Transverse colon (tissue), 4 donors: ENCODE measurements around the gene DDI1. TPM values are rescaled to one million over a fixed set of nuclear protein-coding genes. Genes with fewer than 3 reads are reported as not detected.

ENCODE experiments used
- DNase-seq: peaks from one replicate; pipeline ENCODE4 v3.0.0-alpha.2; 2019
- H3K27ac ChIP-seq, 4 donors: fragments of 200-600 bp; sonication (generic); 2 replicates each; pipeline ENCODE4 v1.5.1; 2016 to 2018; ENCODE audit warnings: inconsistent platforms in 4 of 4
- H3K27me3 ChIP-seq: fragments of 200-600 bp; sonication (generic); 2 replicates; pipeline ENCODE4 v1.5.1; 2017; ENCODE audit warnings: inconsistent platforms
- H3K36me3 ChIP-seq, 4 donors: fragments of 200-600 bp; sonication (generic); 2 replicates each; pipeline ENCODE4 v1.5.1; 2017 to 2019; ENCODE audit warnings: inconsistent platforms in 4 of 4
- H3K4me1 ChIP-seq, 4 donors: fragments of 200-600 bp; sonication (generic); 2 replicates each; pipeline ENCODE4 v1.5.1; 2017 to 2020; ENCODE audit warnings: inconsistent platforms in 4 of 4
- H3K4me3 ChIP-seq, 4 donors: fragments of 200-600 bp; sonication (generic); 1 replicate in 1 of 4; 2 replicates in 3 of 4; pipeline versions ENCODE4 v1.5.1 to v1.6.1; 2017 to 2019; ENCODE audit warnings: inconsistent platforms in 4 of 4
- H3K9me3 ChIP-seq, 2 donors: fragments of 200-600 bp; sonication (generic); 2 replicates each; pipeline ENCODE4 v1.5.1; 2017 to 2019; ENCODE audit warnings: inconsistent platforms in 2 of 2
- EP300 ChIP-seq: sonication (generic); formaldehyde crosslinking; IDR thresholded peaks from one replicate; pipeline ENCODE4 v1.6.1; 2017; ENCODE audit warnings: antibody characterized with exemption, low read depth
- POLR2A ChIP-seq: fragments of 450-650 bp; IDR thresholded peaks from one replicate; pipeline ENCODE4 v1.6.1; 2016; ENCODE audit warnings: antibody characterized with exemption, mild to moderate bottlenecking, moderate library complexity
- POLR2AphosphoS5 ChIP-seq, 3 donors: sonication (generic); formaldehyde crosslinking; IDR thresholded peaks; one replicate each; pipeline ENCODE4 v1.6.1; 2016; ENCODE audit warnings: antibody characterized with exemption in 3 of 3
- WGBS, 2 donors: methylation state at CpG; one replicate each; pipeline ENCODE4 v1.1.5; 2018; ENCODE audit warnings: low coverage in 1 of 2; 5-methylcytosine and 5-hydroxymethylcytosine counted together
- in situ Hi-C, 4 donors: fragments of 200-750 bp; cut with MboI; loops; one replicate each; pipeline versions ENCODE4 v1.15.0 to v1.15.1; 2017; ENCODE audit warnings: low sequenced_read_pairs in 3 of 4, low pct_ligation_motif_present in 1 of 4, low pct_unique_long_range_greater_than_20kb in 1 of 4
- intact Hi-C: fragments of 100-400 bp; cut with DNase I; formaldehyde crosslinking; loops from one replicate; pipeline ENCODE4 v1.15.1; 2023; ENCODE audit warnings: low total_unique reads
- total RNA-seq, 4 donors: library from RNA; depleted of rRNA; stranded (reverse); fragments of >200 nt; gene quantifications; one replicate each; pipeline ENCODE4 v1.1.0, GENCODE V29; 2016
- TF ChIP-seq, protein P1 (sequence below), 5 experiments: fragments of 200-600 bp in 3 of 5; fragments of 450-650 bp in 2 of 5; sonication (generic) in 3 of 5; IDR thresholded peaks; 1 replicate in 2 of 5; 2 replicates in 3 of 5; pipeline ENCODE4 v1.5.1; 2016 to 2017; ENCODE audit warnings: antibody characterized with exemption in 5 of 5, inconsistent platforms in 3 of 5, mild to moderate bottlenecking in 2 of 5, moderate library complexity in 1 of 5

The DDI1 gene
- total RNA-seq, 4 donors from 2014 or later = not detected

DNA sequence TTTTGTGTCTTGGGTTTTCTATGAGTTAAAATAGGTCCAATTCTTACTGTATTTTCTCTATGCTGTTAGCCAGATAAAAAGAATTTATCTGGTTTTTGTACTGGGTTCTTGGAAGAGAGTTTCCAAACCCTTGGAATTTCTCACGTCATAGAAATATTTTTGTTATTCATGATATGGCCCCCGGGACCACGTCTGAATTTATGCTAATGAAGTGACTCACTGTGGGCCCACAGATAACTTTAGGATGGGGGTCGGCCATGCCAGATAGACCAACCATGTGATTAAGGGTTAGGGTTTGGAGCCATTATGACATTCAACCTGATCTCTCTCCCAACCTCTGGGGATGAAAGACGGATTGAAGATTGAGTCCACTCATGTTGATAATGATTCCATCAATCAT, 35.6 kb upstream of the DDI1 start:
- in situ Hi-C loops (no loop called here), intact Hi-C loops (no loop called here)
- 71 to 100% methylated on average over 1 to 5 of the region's 5 CpGs for WGBS, 2 donors
- no peaks in the 10 kb centered on the region for H3K36me3 ChIP-seq
- H3K4me3 ChIP-seq = no peak overlapping the region
- no peaks in the 10 kb centered on the region for H3K27me3 ChIP-seq
- TF ChIP-seq POLR2AphosphoS5 (IDR thresholded peaks at IDR 0.05) (no peak), POLR2A (no peak), EP300 (no peak)
- TF ChIP-seq, protein P1, sequence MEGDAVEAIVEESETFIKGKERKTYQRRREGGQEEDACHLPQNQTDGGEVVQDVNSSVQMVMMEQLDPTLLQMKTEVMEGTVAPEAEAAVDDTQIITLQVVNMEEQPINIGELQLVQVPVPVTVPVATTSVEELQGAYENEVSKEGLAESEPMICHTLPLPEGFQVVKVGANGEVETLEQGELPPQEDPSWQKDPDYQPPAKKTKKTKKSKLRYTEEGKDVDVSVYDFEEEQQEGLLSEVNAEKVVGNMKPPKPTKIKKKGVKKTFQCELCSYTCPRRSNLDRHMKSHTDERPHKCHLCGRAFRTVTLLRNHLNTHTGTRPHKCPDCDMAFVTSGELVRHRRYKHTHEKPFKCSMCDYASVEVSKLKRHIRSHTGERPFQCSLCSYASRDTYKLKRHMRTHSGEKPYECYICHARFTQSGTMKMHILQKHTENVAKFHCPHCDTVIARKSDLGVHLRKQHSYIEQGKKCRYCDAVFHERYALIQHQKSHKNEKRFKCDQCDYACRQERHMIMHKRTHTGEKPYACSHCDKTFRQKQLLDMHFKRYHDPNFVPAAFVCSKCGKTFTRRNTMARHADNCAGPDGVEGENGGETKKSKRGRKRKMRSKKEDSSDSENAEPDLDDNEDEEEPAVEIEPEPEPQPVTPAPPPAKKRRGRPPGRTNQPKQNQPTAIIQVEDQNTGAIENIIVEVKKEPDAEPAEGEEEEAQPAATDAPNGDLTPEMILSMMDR (IDR thresholded peaks at IDR 0.05) = no peak
- peaks cover 0 to 7% (median 0%) of the 10 kb centered on the region in 4 donors for H3K4me1 ChIP-seq
- H3K9me3 ChIP-seq = no peaks in the 10 kb centered on the region
- no peak overlapping the region for H3K27ac ChIP-seq
- DNase-seq = no peak

DNA sequence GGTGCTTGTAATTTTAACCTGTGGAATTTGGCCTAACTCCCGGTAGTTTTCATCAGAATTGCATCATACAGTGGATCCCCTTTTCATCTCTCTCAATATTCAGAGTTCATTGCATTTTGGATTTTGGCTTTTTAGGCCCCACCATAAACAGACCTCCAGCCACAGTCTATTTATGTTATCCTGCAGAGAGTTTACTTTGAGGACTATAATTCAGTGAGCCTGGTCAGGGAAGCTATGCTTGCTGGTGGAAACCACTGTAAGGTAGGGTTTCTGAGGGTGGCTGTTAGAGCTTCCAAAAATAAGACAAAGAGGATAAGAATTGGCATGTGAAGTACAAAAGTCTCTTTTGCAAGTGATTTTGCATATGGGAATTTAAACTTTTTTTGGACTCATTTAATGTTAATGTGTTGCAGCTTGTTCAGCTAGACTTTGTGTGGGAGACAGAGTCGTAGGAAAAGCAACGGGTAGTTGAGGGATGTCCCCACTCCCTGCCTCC, 34.8 kb upstream of the DDI1 start:
- WGBS, 2 donors = 82 to 85% methylated on average over 3 of the region's 3 CpGs
- peaks cover 0 to 7% (median 0%) of the 10 kb centered on the region in 4 donors for H3K4me1 ChIP-seq
- no peaks in the 10 kb centered on the region for H3K27me3 ChIP-seq
- TF ChIP-seq POLR2AphosphoS5 (IDR thresholded peaks at IDR 0.05) = no peak
- no peak for TF ChIP-seq EP300
- no peak for TF ChIP-seq POLR2A
- TF ChIP-seq, protein P1 (IDR thresholded peaks at IDR 0.05) = no peak
- intact Hi-C loops = no loop called here
- no peak for DNase-seq
- H3K36me3 ChIP-seq = no peaks in the 10 kb centered on the region
- in situ Hi-C loops = no loop called here
- H3K4me3 ChIP-seq = no peak overlapping the region
- no peaks in the 10 kb centered on the region for H3K9me3 ChIP-seq
- no peak overlapping the region for H3K27ac ChIP-seq

DNA sequence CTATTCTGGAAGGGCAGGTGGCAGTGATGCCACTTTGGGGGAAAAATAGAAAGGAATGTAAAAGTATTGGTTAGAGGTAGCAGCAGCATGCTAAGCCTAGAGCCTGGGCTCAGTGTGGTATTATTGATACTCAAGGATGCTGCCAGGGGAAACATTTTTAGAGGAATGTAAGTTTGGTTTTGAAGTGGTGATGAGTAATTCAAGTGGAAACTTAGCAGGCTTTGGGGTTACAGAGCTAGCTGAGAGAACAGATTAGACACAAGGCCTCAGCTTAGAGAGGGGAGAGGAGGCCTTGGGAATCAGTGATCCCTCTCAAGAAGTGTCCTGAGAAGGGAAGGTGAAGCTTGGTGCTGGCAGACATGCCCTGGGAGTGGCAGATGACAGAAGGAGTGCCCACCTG, 32.9 kb upstream of the DDI1 start:
- in situ Hi-C loops (no loop called here), intact Hi-C loops (no loop called here)
- no peak for TF ChIP-seq POLR2AphosphoS5 (IDR thresholded peaks at IDR 0.05)
- Histone ChIP-seq H3K36me3 (no peaks in the 10 kb centered on the region), H3K27me3 (no peaks in the 10 kb centered on the region), H3K4me3 (no peak overlapping the region), H3K4me1 (peaks cover 0 to 7% (median 0%) of the 10 kb centered on the region in 4 donors), H3K9me3 (no peaks in the 10 kb centered on the region), H3K27ac (no peak overlapping the region)
- no peak for DNase-seq

DNA sequence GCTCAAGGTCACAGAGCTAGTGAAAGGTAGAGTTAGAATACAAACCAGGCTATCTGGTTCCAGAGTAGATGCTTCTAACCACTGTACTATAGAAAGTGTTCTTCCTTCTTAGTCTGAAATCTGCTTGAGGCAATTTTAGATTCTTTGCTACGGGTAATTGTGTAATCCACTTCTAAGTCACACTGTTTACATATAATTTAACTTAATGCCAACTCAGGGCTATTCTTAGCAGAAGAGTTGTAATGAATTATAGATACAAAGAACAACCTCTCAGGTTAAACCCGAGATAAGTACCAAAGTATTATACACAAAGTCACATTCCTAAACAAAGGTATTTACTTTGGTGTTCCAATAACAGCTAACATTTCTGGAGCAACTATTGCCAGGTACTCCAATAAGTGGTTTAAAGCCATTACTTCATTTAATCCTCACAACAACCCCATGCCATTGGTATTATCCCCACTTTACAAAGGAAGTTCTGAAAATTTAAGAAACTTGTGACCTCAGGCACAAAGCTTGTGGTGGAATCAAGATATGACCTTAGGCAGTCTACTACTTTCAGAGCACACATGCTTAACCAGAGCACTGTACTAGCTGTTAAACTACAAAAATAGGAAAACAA, 31.1 kb upstream of the DDI1 start:
- no peaks in the 10 kb centered on the region for H3K27me3 ChIP-seq
- no peaks in the 10 kb centered on the region for H3K36me3 ChIP-seq
- no peak for TF ChIP-seq POLR2A
- no peak for TF ChIP-seq EP300
- TF ChIP-seq, protein P1 (IDR thresholded peaks at IDR 0.05) = no peak
- TF ChIP-seq POLR2AphosphoS5 (IDR thresholded peaks at IDR 0.05) = no peak
- no peaks in the 10 kb centered on the region for H3K9me3 ChIP-seq
- intact Hi-C loops (no loop called here), in situ Hi-C loops (no loop called here)
- H3K4me1 ChIP-seq = peaks cover 0 to 7% (median 0%) of the 10 kb centered on the region in 4 donors
- H3K27ac ChIP-seq = no peak overlapping the region
- no peak for DNase-seq
- H3K4me3 ChIP-seq = no peak overlapping the region
- 28 to 30% methylated on average over 2 of the region's 2 CpGs for WGBS, 2 donors

DNA sequence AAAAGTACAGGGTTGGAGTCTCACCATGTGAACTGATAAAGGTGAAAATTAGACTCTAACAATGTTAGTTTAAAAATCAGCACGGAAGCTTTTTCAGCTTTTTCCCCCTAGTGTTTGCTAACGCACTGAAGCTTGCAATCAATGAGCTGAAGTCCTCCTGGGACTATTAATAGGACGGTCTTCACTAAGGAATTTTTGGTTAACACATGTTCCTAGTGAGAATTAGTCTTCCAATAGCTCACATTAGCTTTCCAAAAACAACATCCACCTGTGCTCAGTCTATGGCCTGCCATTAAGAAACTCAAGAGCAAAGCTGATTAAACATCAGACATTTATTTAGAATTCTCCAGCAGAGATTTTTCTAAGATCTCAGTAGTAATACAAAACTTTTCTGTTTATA, 26.7 kb upstream of the DDI1 start:
- Histone ChIP-seq H3K27me3 (no peaks in the 10 kb centered on the region), H3K27ac (no peak overlapping the region), H3K4me3 (no peak overlapping the region), H3K4me1 (peaks cover 0 to 7% (median 0%) of the 10 kb centered on the region in 4 donors), H3K36me3 (no peaks in the 10 kb centered on the region), H3K9me3 (no peaks in the 10 kb centered on the region)
- no peak for TF ChIP-seq POLR2AphosphoS5 (IDR thresholded peaks at IDR 0.05)
- TF ChIP-seq POLR2A = no peak
- TF ChIP-seq, protein P1 (IDR thresholded peaks at IDR 0.05) = no peak
- TF ChIP-seq EP300 = no peak
- in situ Hi-C loops (no loop called here), intact Hi-C loops (loop anchor here (5.0 kb wide), 1 partner anchor 1323 kb away; no protein-coding TSS in a partner anchor)
- no peak for DNase-seq
- WGBS, 2 donors = 73 to 100% methylated on average over 3 of the region's 3 CpGs
